H1 (cell line): Measurements from ENCODE around the gene MKI67. TPM values are rescaled to one million over a fixed set of nuclear protein-coding genes. Genes with fewer than 3 reads are reported as not detected.

Source experiments
- CTCF ChIA-PET: fragments of 300-600 bp; sonication (Branson Sonifier 250); formaldehyde crosslinking; loops from one replicate; lab custom pipeline; 2021; ENCODE audit not compliant: partially characterized antibody; lab: Charles Lee
- POLR2A ChIA-PET: fragments of 300-600 bp; sonication (Branson Sonifier 250); formaldehyde crosslinking; loops from one replicate; lab custom pipeline; 2021; ENCODE audit warnings: inconsistent platforms; ENCODE audit not compliant: partially characterized antibody; lab: Charles Lee
- DNase-seq, 2 experiments: peaks; one replicate each; pipeline versions ENCODE4 v3.0.0 to v3.0.0-alpha.2; 2010 to 2022; ENCODE audit warnings: low spot score in 2 of 2, low read depth in 1 of 2, mixed read lengths in 1 of 2
- FAIRE-seq: peaks from 2 replicates; lab custom pipeline; 2011; peaks lifted over from hg19 to GRCh38; lab: Jason Lieb, UNC
- H2AFZ ChIP-seq: 2 replicates; pipeline ENCODE4 v1.8.1; 2012; ENCODE audit warnings: low read length, inconsistent platforms
- H2AK5ac ChIP-seq: 2 replicates; pipeline ENCODE4 v1.6.1; 2013; ENCODE audit warnings: low read depth, low read length
- H2BK120ac ChIP-seq: replicated peaks from 2 replicates; pipeline ENCODE3; 2013; ENCODE audit warnings: low read depth, low read length, inconsistent platforms
- H2BK12ac ChIP-seq: 2 replicates; pipeline ENCODE4 v1.6.1; 2013; ENCODE audit warnings: low read depth, low read length
- H2BK15ac ChIP-seq: 2 replicates; pipeline ENCODE4 v1.6.1; 2013; ENCODE audit warnings: low read length
- H2BK20ac ChIP-seq: 2 replicates; pipeline ENCODE4 v1.6.1; 2013; ENCODE audit warnings: low read length
- H2BK5ac ChIP-seq: 2 replicates; pipeline ENCODE4 v1.6.1; 2013; ENCODE audit warnings: low read depth, low read length
- H3K14ac ChIP-seq: 2 replicates; pipeline ENCODE4 v1.6.1; 2013; ENCODE audit warnings: inconsistent platforms; ENCODE audit not compliant: insufficient read length
- H3K18ac ChIP-seq: 2 replicates; pipeline ENCODE4 v1.6.1; 2013; ENCODE audit warnings: low read length; ENCODE audit errors: extremely low read depth
- H3K23ac ChIP-seq: 2 replicates; pipeline ENCODE4 v1.6.1; 2013; ENCODE audit warnings: inconsistent platforms; ENCODE audit not compliant: insufficient read length
- H3K23me2 ChIP-seq: 2 replicates; pipeline ENCODE4 v1.6.1; 2013; ENCODE audit warnings: low read depth, low read length
- H3K27ac ChIP-seq: 2 replicates; pipeline ENCODE4 v1.6.1; 2011; ENCODE audit warnings: low read depth, low read length, inconsistent platforms
- H3K27me3 ChIP-seq, 4 experiments: replicated peaks in 1 of 4; 1 replicate in 1 of 4; 2 replicates in 3 of 4; pipeline versions ENCODE4 v1.6.1 to v1.8.1; 2011 to 2013; ENCODE audit warnings: low read length in 3 of 4, mild to moderate bottlenecking in 3 of 4, inconsistent platforms in 2 of 4, mixed read lengths in 2 of 4, moderate library complexity in 1 of 4; ENCODE audit not compliant: control insufficient read depth in 3 of 4, insufficient read depth in 3 of 4; ENCODE audit errors: extremely low read depth in 1 of 4
- H3K36me3 ChIP-seq, 4 experiments: 2 replicates each; pipeline versions ENCODE4 v1.6.1 to v1.8.1; 2011 to 2013; ENCODE audit warnings: mild to moderate bottlenecking in 4 of 4, low read length in 3 of 4, moderate library complexity in 2 of 4, control low read depth in 1 of 4, inconsistent platforms in 1 of 4; ENCODE audit not compliant: insufficient read depth in 4 of 4, control insufficient read depth in 2 of 4
- H3K4ac ChIP-seq: replicated peaks from 2 replicates; pipeline ENCODE3; 2013; ENCODE audit warnings: low read length, low read depth, mixed read lengths, inconsistent platforms; ENCODE audit not compliant: insufficient read length
- H3K4me1 ChIP-seq, 4 experiments: replicated peaks in 1 of 4; 1 replicate in 1 of 4; 2 replicates in 3 of 4; pipeline versions ENCODE4 v1.6.1 to v1.8.1; 2011 to 2013; ENCODE audit warnings: low read length in 3 of 4, inconsistent platforms in 2 of 4, mixed read lengths in 1 of 4; ENCODE audit not compliant: insufficient read depth in 4 of 4, control insufficient read depth in 3 of 4
- H3K4me2 ChIP-seq, 2 experiments: 2 replicates each; pipeline versions ENCODE4 v1.6.1 to v1.8.1; 2011 to 2013; ENCODE audit warnings: low read depth in 2 of 2, low read length in 2 of 2, control low read depth in 1 of 2, inconsistent platforms in 1 of 2, mild to moderate bottlenecking in 1 of 2; ENCODE audit not compliant: insufficient read depth in 1 of 2
- H3K4me3 ChIP-seq, 4 experiments: fragments of 200-600, 300-600 bp in 1 of 4; sonication (generic), shearing (Covaris generic), sonication (Bioruptor Twin) in 1 of 4; 2 replicates each; pipeline versions ENCODE4 v1.5.1 to v1.8.1; 2011 to 2016; ENCODE audit warnings: low read length in 4 of 4, low read depth in 3 of 4, control low read depth in 2 of 4, inconsistent platforms in 2 of 4, mild to moderate bottlenecking in 2 of 4, mixed read lengths in 1 of 4, moderate library complexity in 1 of 4; ENCODE audit not compliant: insufficient read depth in 2 of 4; ENCODE audit errors: extremely low read depth in 1 of 4
- H3K56ac ChIP-seq: replicated peaks from 2 replicates; pipeline ENCODE3; 2013; ENCODE audit warnings: low read depth, mild to moderate bottlenecking, mixed read lengths, low read length, inconsistent platforms; ENCODE audit not compliant: insufficient read length
- H3K79me1 ChIP-seq: 2 replicates; pipeline ENCODE4 v1.6.1; 2013; ENCODE audit warnings: low read depth, low read length, control low read depth
- H3K79me2 ChIP-seq, 2 experiments: 2 replicates each; pipeline versions ENCODE4 v1.6.1 to v1.8.1; 2012 to 2013; ENCODE audit warnings: low read length in 2 of 2, mild to moderate bottlenecking in 2 of 2, inconsistent platforms in 1 of 2; ENCODE audit not compliant: insufficient read depth in 2 of 2, control insufficient read depth in 1 of 2
- H3K9ac ChIP-seq, 4 experiments: replicated peaks in 1 of 4; 1 replicate in 1 of 4; 2 replicates in 3 of 4; pipeline versions ENCODE4 v1.6.1 to v1.8.1; 2011 to 2013; ENCODE audit warnings: low read depth in 3 of 4, low read length in 3 of 4, control low read depth in 2 of 4, mild to moderate bottlenecking in 2 of 4, moderate library complexity in 2 of 4, inconsistent platforms in 1 of 4; ENCODE audit errors: extremely low read depth in 1 of 4
- H3K9me3 ChIP-seq, 2 experiments: 2 replicates each; pipeline versions ENCODE4 v1.6.1 to v1.8.1; 2012 to 2013; ENCODE audit warnings: mild to moderate bottlenecking in 2 of 2, moderate library complexity in 2 of 2, control low read depth in 1 of 2, inconsistent platforms in 1 of 2, low read depth in 1 of 2, low read length in 1 of 2, mixed read lengths in 1 of 2; ENCODE audit not compliant: insufficient read depth in 2 of 2
- H4K20me1 ChIP-seq, 2 experiments: replicated peaks in 1 of 2; 2 replicates each; pipeline versions ENCODE3 to v1.8.1; 2011 to 2013; ENCODE audit warnings: inconsistent platforms in 2 of 2, low read length in 2 of 2, mild to moderate bottlenecking in 1 of 2; ENCODE audit not compliant: insufficient read depth in 2 of 2, control insufficient read depth in 1 of 2
- H4K5ac ChIP-seq: 2 replicates; pipeline ENCODE4 v1.6.1; 2013; ENCODE audit warnings: low read length, low read depth, mixed read lengths, inconsistent platforms; ENCODE audit not compliant: insufficient read length
- H4K8ac ChIP-seq: 2 replicates; pipeline ENCODE4 v1.8.0; 2013; ENCODE audit warnings: mild to moderate bottlenecking, moderate library complexity, low read length, inconsistent platforms; ENCODE audit not compliant: insufficient read depth; ENCODE audit errors: extremely low read depth
- H4K91ac ChIP-seq: replicated peaks from 2 replicates; pipeline ENCODE3; 2013; ENCODE audit warnings: low read length, mixed read lengths, inconsistent platforms; ENCODE audit not compliant: insufficient read length
- FOSL1 ChIP-seq: IDR thresholded peaks from 2 replicates; pipeline ENCODE4 v1.6.1; 2011; ENCODE audit warnings: mild to moderate bottlenecking, low read depth, low read length, moderate library complexity; ENCODE audit not compliant: insufficient read depth
- JUN ChIP-seq: IDR thresholded peaks from 2 replicates; pipeline ENCODE4 v1.6.1; 2011; ENCODE audit warnings: low read depth, mild to moderate bottlenecking, improper control_type of control experiment, low read length
- PHF8 ChIP-seq: fragments of 200-600 bp; sonication (generic); conservative IDR thresholded peaks from 2 replicates; pipeline ENCODE4 v1.7.1; 2012; ENCODE audit warnings: low read depth, mild to moderate bottlenecking, inconsistent platforms, low read length, moderate library complexity
- WGBS, 2 experiments: shearing (Covaris generic) in 1 of 2; methylation state at CpG; one replicate each; pipeline versions ENCODE4 v1.1.6 to v1.1.7; 2013 to 2015; ENCODE audit warnings: low lambda C conversion rate in 2 of 2, mixed read lengths in 2 of 2, inconsistent platforms in 1 of 2, low coverage in 1 of 2, missing lambda C conversion rate in 1 of 2; ENCODE audit not compliant: insufficient replicate concordance in 2 of 2, insufficient coverage in 1 of 2, insufficient read length in 1 of 2; ENCODE audit errors: extremely low coverage in 1 of 2, missing lambda C conversion rate in 1 of 2; 5-methylcytosine and 5-hydroxymethylcytosine counted together
- polyA plus RNA-seq, 7 experiments: library from polyadenylated mRNA; depleted of rRNA in 3 of 7; stranded (reverse) in 5 of 7; unstranded in 2 of 7; fragments of >200 nt in 5 of 7; fragments of 200-250 nt in 2 of 7; gene quantifications; 1 replicate in 5 of 7; 2 replicates in 1 of 7; 4 replicates in 1 of 7; pipeline versions ENCODE4 v1.2.1 to v1.2.3, GENCODE V29; 2011 to 2013; ENCODE audit warnings: missing spikeins in 2 of 7, mixed read lengths in 2 of 7
- total RNA-seq: library from RNA; stranded (reverse); fragmentation: NEBNext Ultra II Directional; extraction: Animal tissue kit (Norgen Biotek cat#: 25700); gene quantifications from 2 replicates; pipeline ENCODE4 v1.2.1, GENCODE V29; 2021
- TF ChIP-seq, protein P1 (sequence below): IDR thresholded peaks from 2 replicates; pipeline ENCODE4 v1.6.1; 2012; ENCODE audit warnings: inconsistent platforms

The MKI67 gene
- total and polyA plus RNA-seq, 2 of the 8 experiments (the other 6 are each of a cell fraction or from before 2014, with no cell fraction given): 15.8 to 85.1 TPM

- Histone ChIP-seq H3K27ac (no peak overlapping the region), H3K4me1 (no peaks in the 10 kb centered on the region), H3K18ac (no peak overlapping the region), H4K8ac (no peak overlapping the region), H3K56ac (no peak overlapping the region), H3K9ac (no peak overlapping the region), H4K5ac (no peak overlapping the region), H3K4ac (no peak overlapping the region), H4K20me1 (no peaks in the 10 kb centered on the region), H3K9me3 (no peaks in the 10 kb centered on the region), H3K23ac (no peak overlapping the region), H2BK5ac (no peak overlapping the region), H3K79me2 (no peaks in the 10 kb centered on the region), H2BK15ac (no peak overlapping the region), H3K27me3 (no peaks in the 10 kb centered on the region), H3K4me2 (no peak overlapping the region), H2AK5ac (no peak overlapping the region), H3K23me2 (no peaks in the 10 kb centered on the region), H2BK20ac (no peak overlapping the region), H3K14ac (no peak overlapping the region), H2BK120ac (no peak overlapping the region), H4K91ac (no peak overlapping the region), H2BK12ac (no peak overlapping the region), H3K4me3 (no peak overlapping the region), H3K79me1 (no peaks in the 10 kb centered on the region), H2AFZ (no peak overlapping the region), H3K36me3 (peaks cover 61 to 99% (median 99%) of the 10 kb centered on the region in 4 experiments)
- DNase-seq (no peak), FAIRE-seq (no peak)
- CTCF ChIA-PET: no interaction called here
- POLR2A ChIA-PET: no interaction called here
- TF ChIP-seq, protein P1, sequence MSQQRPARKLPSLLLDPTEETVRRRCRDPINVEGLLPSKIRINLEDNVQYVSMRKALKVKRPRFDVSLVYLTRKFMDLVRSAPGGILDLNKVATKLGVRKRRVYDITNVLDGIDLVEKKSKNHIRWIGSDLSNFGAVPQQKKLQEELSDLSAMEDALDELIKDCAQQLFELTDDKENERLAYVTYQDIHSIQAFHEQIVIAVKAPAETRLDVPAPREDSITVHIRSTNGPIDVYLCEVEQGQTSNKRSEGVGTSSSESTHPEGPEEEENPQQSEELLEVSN: no peak
- TF ChIP-seq JUN (no peak), PHF8 (no peak), FOSL1 (no peak)
- 92% methylated on average over 3 of the region's 3 CpGs; no CpG with 5 or more reads in 1 of the 2 experiments for WGBS, 2 experiments
These were observed 15.9 kb downstream of the MKI67 start for GRCh38 chr10:128110339-128110738.
